Body of pancreas (tissue), 4 donors: Measurements from ENCODE around the gene C1RL.

ENCODE experiments used
- CTCF ChIP-seq, 7 experiments: fragments of 450-650 bp in 4 of 7; fragments of 200-600 bp in 3 of 7; sonication (generic) in 3 of 7; IDR thresholded peaks; one replicate each; pipeline ENCODE4 v1.5.1; 2016 to 2019; ENCODE audit warnings: antibody characterized with exemption in 7 of 7
- POLR2A ChIP-seq, 3 donors: fragments of 450-650 bp; IDR thresholded peaks; one replicate each; pipeline ENCODE4 v1.6.1; 2016; ENCODE audit warnings: antibody characterized with exemption in 3 of 3, mild to moderate bottlenecking in 2 of 3

- no peak for TF ChIP-seq CTCF (IDR thresholded peaks at IDR 0.05)
- TF ChIP-seq POLR2A (IDR thresholded peaks at IDR 0.05), result no peak
Observed at GRCh38 chr12:7046383-7047105, 62.5 kb downstream of the C1RL start.
